Muscle layer of duodenum (tissue), 2 donors: ENCODE data around the gene TEAD1.

ENCODE experiments used
- H3K27ac ChIP-seq: one replicate; pipeline ENCODE4 v1.7.0; 2013; ENCODE audit warnings: mild to moderate bottlenecking, low read length
- H3K27me3 ChIP-seq: one replicate; pipeline ENCODE4 v1.7.0; 2013; ENCODE audit warnings: low read depth, mild to moderate bottlenecking, control low read depth, low read length
- H3K36me3 ChIP-seq, 2 donors: one replicate each; pipeline ENCODE4 v1.7.0; 2013; ENCODE audit warnings: low read length in 2 of 2, control low read depth in 1 of 2, mild to moderate bottlenecking in 1 of 2; ENCODE audit not compliant: insufficient read depth in 2 of 2, control insufficient read depth in 1 of 2
- H3K4me1 ChIP-seq, 2 donors: one replicate each; pipeline ENCODE4 v1.7.0; 2013; ENCODE audit warnings: low read length in 2 of 2, mild to moderate bottlenecking in 2 of 2, control low read depth in 1 of 2, moderate library complexity in 1 of 2; ENCODE audit not compliant: insufficient read depth in 2 of 2, control insufficient read depth in 1 of 2
- H3K4me3 ChIP-seq, 2 donors: one replicate each; pipeline ENCODE4 v1.7.0; 2013; ENCODE audit warnings: low read length in 2 of 2, low read depth in 1 of 2, mild to moderate bottlenecking in 1 of 2
- H3K9me3 ChIP-seq, 2 donors: one replicate each; pipeline ENCODE4 v1.7.0; 2013; ENCODE audit warnings: low read length in 2 of 2, control low read depth in 1 of 2, mild to moderate bottlenecking in 1 of 2; ENCODE audit not compliant: control insufficient read depth in 1 of 2
- donor health status: healthy.

Gene TEAD1

DNA sequence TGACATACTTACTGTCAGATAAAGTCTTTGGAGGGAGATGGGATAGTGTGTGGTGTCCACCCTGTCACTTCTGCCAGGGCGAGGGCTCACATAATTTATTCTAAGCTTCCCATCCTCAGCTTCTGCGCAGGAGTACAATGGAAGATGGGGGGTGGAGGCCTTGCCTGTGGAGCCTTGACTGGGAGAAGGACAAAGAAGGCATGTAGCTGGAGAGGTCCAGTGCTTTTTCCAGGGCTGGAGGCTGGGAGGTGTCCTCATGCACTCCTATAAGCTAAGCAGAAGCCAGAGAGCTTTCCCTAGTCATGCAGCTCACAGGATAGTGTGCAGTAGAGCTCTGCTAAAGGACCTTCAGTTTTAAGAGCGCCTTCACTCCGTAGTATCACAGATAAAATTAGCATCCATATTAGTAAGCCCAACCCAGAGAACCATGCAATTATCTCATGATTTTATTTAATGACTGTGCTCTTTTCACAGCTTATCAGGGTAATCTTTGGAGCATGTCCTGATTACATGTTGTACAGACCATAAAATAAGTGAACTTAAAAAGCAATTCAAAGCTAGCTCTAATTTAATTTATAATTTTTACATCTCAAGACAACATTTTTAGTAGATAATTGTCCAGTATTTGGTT, 148.3 kb downstream of the TEAD1 start:
- no peaks in the 10 kb centered on the region for H3K9me3 ChIP-seq
- no peaks in the 10 kb centered on the region for H3K27me3 ChIP-seq
- H3K27ac ChIP-seq = no peak overlapping the region
- H3K4me3 ChIP-seq = no peak overlapping the region
- H3K4me1 ChIP-seq = peaks cover 0 to 14% of the 10 kb centered on the region in 2 donors
- H3K36me3 ChIP-seq = no peaks in the 10 kb centered on the region

- Histone ChIP-seq H3K36me3 (no peaks in the 10 kb centered on the region), H3K27ac (peak overlapping the region; percentile 7), H3K4me3 (peak overlapping the region in 1 of 2 donors; percentile 11), H3K9me3 (no peaks in the 10 kb centered on the region), H3K27me3 (no peaks in the 10 kb centered on the region), H3K4me1 (peaks cover 0 to 16% of the 10 kb centered on the region in 2 donors)
Observed at GRCh38 chr11:12824281-12825041, 150.2 kb downstream of the TEAD1 start.

DNA sequence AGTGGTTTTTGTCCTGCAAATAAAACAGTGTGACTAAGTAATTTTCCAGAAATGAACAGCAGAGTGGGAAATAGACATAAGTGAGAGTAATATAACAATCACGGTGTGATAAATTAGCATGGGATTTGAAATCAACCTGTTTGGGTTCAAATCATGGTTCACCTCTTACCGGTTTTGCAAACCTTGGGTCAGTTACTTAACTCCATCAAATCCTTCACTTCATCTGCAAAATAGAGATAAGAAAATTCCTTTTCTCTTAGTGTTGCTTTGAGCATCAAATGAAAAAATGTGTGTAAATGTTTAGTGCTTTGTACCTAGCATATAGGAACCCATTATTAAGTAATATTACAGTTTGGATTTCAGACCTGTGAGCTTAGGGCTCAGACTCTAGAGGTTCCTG, 152.2 kb downstream of the TEAD1 start:
- Histone ChIP-seq H3K27ac (no peak overlapping the region), H3K9me3 (no peaks in the 10 kb centered on the region), H3K27me3 (no peaks in the 10 kb centered on the region), H3K4me3 (no peak overlapping the region), H3K36me3 (no peaks in the 10 kb centered on the region), H3K4me1 (peaks cover 0 to 18% of the 10 kb centered on the region in 2 donors)

- no peaks in the 10 kb centered on the region for H3K9me3 ChIP-seq
- peak overlapping the region; percentile 70 for H3K27ac ChIP-seq
- no peaks in the 10 kb centered on the region for H3K36me3 ChIP-seq
- H3K27me3 ChIP-seq = no peaks in the 10 kb centered on the region
- H3K4me3 ChIP-seq = peak overlapping the region; percentile 57 to 64
- peaks cover 0 to 18% of the 10 kb centered on the region in 2 donors for H3K4me1 ChIP-seq
Observed at GRCh38 chr11:12827369-12827768, 153.1 kb downstream of the TEAD1 start.

DNA sequence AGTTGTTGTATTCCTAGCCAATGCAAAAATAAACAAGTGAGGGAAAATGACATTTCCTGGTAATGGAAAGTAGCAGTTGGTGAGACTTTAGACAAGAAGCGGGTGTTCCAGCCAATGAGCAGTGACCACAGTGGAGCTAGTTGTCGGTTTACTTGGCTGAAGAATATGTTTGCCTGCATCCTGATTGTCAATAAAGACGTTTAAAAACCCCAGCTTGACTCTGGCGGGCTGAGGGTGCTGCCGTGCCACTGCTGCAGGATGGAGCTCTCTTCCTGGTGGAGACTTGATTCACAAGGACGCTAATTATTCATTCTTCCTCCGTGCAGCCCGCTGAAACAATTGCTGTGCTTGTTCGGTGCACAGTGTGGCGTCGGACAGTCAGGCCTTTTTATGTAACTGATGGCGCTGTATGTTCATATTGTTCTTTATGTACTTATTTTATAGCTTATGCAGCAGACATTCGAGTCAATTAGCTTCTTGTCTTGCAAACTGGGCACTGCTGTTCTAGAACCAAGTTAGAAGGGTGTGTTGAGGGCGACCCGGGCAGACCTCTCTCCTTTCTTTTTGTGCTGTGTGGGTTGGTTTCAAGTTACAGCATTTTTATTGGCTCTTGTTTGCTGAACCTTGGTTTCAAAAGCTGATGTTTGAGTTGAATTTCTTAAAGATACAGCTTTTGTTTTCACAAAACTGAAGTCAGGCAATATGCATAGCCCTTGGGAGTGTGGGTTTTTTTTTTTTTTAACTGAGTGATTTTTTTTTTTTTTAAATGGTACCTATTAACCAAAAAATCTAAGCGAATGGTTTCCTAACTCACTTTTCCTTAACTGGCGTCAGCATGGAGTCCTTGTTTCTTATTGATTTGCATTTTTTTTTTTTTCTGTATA, 153.9 kb downstream of the TEAD1 start:
- Histone ChIP-seq H3K4me1 (peaks cover 0 to 26% of the 10 kb centered on the region in 2 donors), H3K36me3 (no peaks in the 10 kb centered on the region)

DNA sequence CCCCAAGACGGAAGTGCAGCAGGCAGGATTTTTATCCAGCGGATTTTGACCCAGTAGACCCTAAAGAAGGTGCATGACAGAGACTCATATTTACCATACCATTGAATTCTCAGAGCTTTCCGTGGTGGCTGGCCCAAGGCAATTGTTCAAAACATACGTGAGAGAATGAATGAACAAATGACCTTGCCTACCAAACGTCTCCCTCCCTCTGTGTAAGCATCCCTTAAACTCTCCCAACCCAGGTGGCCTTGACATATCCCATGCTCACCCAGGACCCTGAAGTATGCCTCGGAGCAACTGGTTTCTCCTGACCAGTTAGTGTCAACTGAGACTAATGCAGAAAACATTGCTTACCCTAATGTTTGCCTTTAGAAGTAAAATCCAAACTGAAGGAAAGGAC, 154.9 kb downstream of the TEAD1 start:
- H3K27ac ChIP-seq = peak overlapping the region; percentile 70
- H3K4me1 ChIP-seq = peaks cover 0 to 32% of the 10 kb centered on the region in 2 donors
- no peaks in the 10 kb centered on the region for H3K27me3 ChIP-seq
- no peaks in the 10 kb centered on the region for H3K36me3 ChIP-seq
- no peak overlapping the region for H3K4me3 ChIP-seq
- no peaks in the 10 kb centered on the region for H3K9me3 ChIP-seq

More for the DNA sequence above, 153.9 kb downstream of the TEAD1 start:
- no peaks in the 10 kb centered on the region for H3K9me3 ChIP-seq
- no peaks in the 10 kb centered on the region for H3K27me3 ChIP-seq
- H3K4me3 ChIP-seq = peak overlapping the region; percentile 57 to 64
- peak overlapping the region; percentile 70 for H3K27ac ChIP-seq

DNA sequence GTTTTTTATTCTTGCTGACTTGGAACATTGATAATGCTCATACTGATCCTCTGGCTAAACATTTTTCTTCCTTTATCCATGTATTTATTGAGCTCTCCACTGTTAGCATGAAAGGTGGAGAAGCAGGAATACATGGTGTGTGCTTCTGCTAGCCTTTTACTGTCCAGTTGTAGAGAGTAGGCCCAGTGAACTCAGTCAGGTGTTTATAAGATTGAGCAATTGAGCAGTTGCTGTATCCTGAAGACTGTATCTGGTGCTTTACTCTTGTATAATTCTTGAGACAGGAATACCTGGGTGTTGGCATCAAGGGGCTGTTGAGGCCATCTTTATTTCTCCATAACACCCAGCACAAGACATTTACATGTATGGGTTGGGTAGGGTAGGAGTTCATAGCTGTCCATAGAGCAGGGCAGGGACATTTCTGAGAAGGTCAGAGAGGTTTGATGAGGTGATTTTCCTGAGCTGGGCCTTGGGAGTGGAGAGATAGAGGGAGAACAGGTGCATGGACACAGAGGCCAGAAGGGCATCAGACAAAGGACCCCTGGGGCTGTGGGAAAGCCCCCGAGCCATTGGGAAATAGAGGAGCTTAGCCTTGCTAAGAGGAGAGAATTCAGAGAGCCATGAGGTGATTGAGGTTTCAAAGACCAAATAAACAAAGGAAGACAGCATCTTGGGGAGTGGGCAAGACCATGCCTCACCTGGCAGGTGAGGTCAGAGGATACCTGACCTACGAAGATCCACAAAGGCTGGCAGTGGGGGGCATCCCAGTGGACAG, 155.5 kb downstream of the TEAD1 start:
- Histone ChIP-seq H3K27ac (no peak overlapping the region), H3K36me3 (no peaks in the 10 kb centered on the region), H3K4me3 (no peak overlapping the region), H3K4me1 (peaks cover 0 to 32% of the 10 kb centered on the region in 2 donors), H3K9me3 (no peaks in the 10 kb centered on the region), H3K27me3 (no peaks in the 10 kb centered on the region)

DNA sequence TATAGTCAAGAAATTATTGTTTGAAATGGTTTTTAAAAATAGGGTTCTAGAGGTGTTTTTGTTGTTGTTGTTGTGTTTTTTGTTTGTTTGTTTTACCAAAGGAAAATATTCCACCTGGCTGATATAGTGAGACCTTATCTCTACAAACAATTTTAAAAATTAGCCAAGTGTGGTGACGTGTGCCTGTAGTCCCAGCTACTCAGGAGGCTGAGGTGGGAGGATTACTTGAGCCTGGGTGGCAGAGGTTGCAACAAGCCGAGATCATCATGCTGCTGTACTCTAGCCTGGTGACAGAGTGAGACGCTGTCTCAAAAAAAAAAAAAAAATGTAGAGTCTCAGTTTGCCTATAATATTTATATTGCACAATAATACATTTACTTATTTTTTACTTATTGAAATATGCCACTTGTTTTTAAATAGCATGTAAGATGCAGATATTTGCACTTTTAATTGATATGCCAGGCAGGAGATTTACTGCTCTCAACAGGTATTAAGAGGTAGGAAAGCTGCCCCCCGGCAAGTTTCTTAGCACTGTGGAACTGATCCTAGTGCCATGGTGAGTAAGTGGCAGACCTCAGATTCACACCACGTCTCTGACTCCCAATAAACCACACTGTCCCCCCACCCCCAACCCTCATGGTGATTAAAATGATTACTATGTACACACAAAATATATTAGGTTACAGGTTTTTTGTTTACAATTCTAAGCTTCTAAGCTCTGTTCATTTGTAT, 157.4 kb downstream of the TEAD1 start:
- no peaks in the 10 kb centered on the region for H3K27me3 ChIP-seq
- no peak overlapping the region for H3K4me3 ChIP-seq
- no peaks in the 10 kb centered on the region for H3K9me3 ChIP-seq
- no peaks in the 10 kb centered on the region for H3K36me3 ChIP-seq
- H3K4me1 ChIP-seq = peaks cover 0 to 32% of the 10 kb centered on the region in 2 donors
- H3K27ac ChIP-seq = no peak overlapping the region

GRCh38 chr11:12832480-12833224, 158.4 kb downstream of the TEAD1 start:
- H3K27me3 ChIP-seq = no peaks in the 10 kb centered on the region
- H3K9me3 ChIP-seq = no peaks in the 10 kb centered on the region
- peaks cover 0 to 27% of the 10 kb centered on the region in 2 donors for H3K4me1 ChIP-seq
- H3K4me3 ChIP-seq = no peak overlapping the region
- H3K27ac ChIP-seq = no peak overlapping the region
- no peaks in the 10 kb centered on the region for H3K36me3 ChIP-seq

- H3K4me1 ChIP-seq = peaks cover 0 to 19% of the 10 kb centered on the region in 2 donors
- H3K27ac ChIP-seq = no peak overlapping the region
- no peaks in the 10 kb centered on the region for H3K9me3 ChIP-seq
- no peaks in the 10 kb centered on the region for H3K27me3 ChIP-seq
- H3K4me3 ChIP-seq = no peak overlapping the region
- H3K36me3 ChIP-seq = no peaks in the 10 kb centered on the region
Observed at GRCh38 chr11:12834166-12834565, 159.9 kb downstream of the TEAD1 start.
